ENCODE results near the gene HOXB3. TPM values are rescaled to one million over a fixed set of nuclear protein-coding genes. Genes with fewer than 3 reads are reported as not detected.
A peak's percentile ranks its signal among the peaks of the same experiment; 100 is the strongest.

Gene HOXB3
- total and polyA plus RNA-seq, 2 of the 13 experiments (the other 11 are each of a cell fraction or from before 2014, with no cell fraction given), result not detected

DNA sequence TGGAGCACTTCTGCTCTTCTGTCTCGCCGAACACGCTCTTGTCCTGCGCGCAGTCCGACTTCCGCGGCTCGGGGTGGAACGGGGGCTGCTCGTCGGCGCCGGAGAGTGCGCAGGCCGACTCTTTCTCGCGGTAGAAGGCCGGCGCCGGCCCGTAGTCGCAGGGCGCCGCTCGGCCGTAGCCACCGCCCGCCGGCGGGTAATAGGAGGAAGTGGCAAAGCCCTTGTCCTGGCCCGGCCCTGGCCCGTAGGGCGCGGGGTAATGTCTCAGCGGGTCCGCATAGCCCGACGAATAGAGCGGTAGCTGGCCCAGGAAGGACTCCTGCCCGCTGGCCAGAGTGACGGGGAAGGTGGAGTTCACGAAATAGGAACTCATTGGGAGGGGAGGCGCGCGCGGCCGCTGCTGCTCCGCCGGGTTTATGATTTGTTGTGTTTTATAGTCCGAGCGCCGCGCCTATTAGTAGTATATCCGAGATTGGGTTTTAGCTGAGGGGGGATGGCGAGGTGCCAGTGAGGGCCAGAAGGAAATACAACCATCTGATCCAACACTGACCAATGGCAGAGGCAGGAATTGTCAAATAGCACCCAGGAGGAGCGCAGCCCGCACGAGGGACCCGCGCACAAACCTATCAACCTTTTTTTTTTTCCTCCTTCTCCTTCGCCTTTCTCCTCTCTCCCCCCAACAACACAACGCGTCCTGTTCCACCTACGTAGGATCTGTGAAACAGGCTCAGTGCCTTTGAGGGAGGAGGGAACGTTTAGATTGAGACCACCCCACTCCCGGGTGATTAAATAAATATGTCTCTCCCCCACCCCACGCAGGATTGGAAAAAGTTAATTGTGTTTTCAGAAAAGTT, 8.0 kb upstream of the HOXB3 start:
- FAIRE-seq (no peak), DNase-seq (ENCODE audit: low spot score) (no peak), ATAC-seq (0 out of 3 replicates have a peak, but pooled peaks have one; percentile 5)
- no TSS peak for BruUV-seq (replicated peaks)
- H4K20me1 ChIP-seq (ENCODE audit: insufficient read depth, low read length), result peaks cover under 1% of the 10 kb centered on the region; the same call in 1 of the 2 replicates
- POLR2A ChIA-PET, result no interaction called here
- H3K9ac ChIP-seq (ENCODE audit: insufficient read depth, low read depth, low read length), result no peak overlapping the region
- in situ Hi-C loops (cut with HindIII; ENCODE audit: extremely low pct_ligation_motif_present, low pct_unique_long_range_greater_than_20kb) (loop anchor here (5.0 kb wide), 1 partner anchor 446 kb away; no protein-coding TSS in a partner anchor), intact Hi-C loops (cut with micrococcal nuclease; ENCODE audit: unreplicated experiment) (no loop called here)
- H3K9me3 ChIP-seq (ENCODE audit: low read length), result no peaks in the 10 kb centered on the region
- H3K27ac ChIP-seq (ENCODE audit: extremely low read length, insufficient read depth, low read length), result no peak overlapping the region
- no peaks in the 10 kb centered on the region for H3K79me2 ChIP-seq (ENCODE audit: insufficient read depth, low read length)
- WGBS (ENCODE audit: low lambda C conversion rate), result 10% methylated on average over 44 of the region's 68 CpGs
- peaks cover 52 to 96% of the 10 kb centered on the region in 2 experiments for H3K27me3 ChIP-seq (ENCODE audit: control insufficient read depth in 1 of 2, insufficient read depth in 2 of 2, low read length in 2 of 2)
- H3K4me2 ChIP-seq (ENCODE audit: low read depth, low read length), result peak overlapping the region; percentile 29; the same call in 1 of the 2 replicates
- peaks cover 17% of the 10 kb centered on the region; the same call in 1 of the 2 replicates for H3K4me1 ChIP-seq (ENCODE audit: insufficient read depth, low read length)
- no peaks in the 10 kb centered on the region for H3K36me3 ChIP-seq (replicated peaks in 1 of 2; ENCODE audit: control insufficient read depth in 1 of 2, insufficient read depth in 2 of 2, low read length in 2 of 2)
- H3K4me3 ChIP-seq (replicated peaks in 1 of 3; ENCODE audit: insufficient read depth in 1 of 3, low read depth in 2 of 3, low read length in 3 of 3), result no peak overlapping the region; a peak in 1 of 6 replicates
- CTCF ChIA-PET (ENCODE audit: low intra/inter-chr PET ratio, low total read pairs), result no interaction called here
- no peak overlapping the region for H2AFZ ChIP-seq (ENCODE audit: low read length)
- TF ChIP-seq, protein P1, sequence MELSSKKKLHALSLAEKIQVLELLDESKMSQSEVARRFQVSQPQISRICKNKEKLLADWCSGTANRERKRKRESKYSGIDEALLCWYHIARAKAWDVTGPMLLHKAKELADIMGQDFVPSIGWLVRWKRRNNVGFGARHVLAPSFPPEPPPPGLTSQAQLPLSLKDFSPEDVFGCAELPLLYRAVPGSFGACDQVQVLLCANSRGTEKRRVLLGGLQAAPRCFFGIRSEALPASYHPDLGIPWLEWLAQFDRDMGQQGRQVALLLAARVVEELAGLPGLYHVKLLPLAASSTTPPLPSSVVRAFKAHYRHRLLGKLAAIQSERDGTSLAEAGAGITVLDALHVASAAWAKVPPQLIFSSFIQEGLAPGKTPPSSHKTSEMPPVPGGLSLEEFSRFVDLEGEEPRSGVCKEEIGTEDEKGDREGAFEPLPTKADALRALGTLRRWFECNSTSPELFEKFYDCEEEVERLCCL (CRISPR knock-in tag; IDR thresholded peaks at IDR 0.05; ENCODE audit: borderline replicate concordance), result no peak
- TF ChIP-seq HNRNPLL (IDR thresholded peaks at IDR 0.05; ENCODE audit: low read depth, low read length, poor library complexity, severe bottlenecking) (peak; percentile 68), SALL2 (CRISPR knock-in tag; IDR thresholded peaks at IDR 0.05) (no peak), ZNF547 (CRISPR knock-in tag; IDR thresholded peaks at IDR 0.05) (no peak), ZNF337 (CRISPR knock-in tag; IDR thresholded peaks at IDR 0.05; ENCODE audit: borderline replicate concordance, low read depth) (no peak), RORA (CRISPR knock-in tag; IDR thresholded peaks at IDR 0.05) (no peak), ZNF672 (CRISPR knock-in tag; IDR thresholded peaks at IDR 0.05) (no peak), EZH2 (conservative IDR thresholded peaks at IDR 0.05; ENCODE audit: low read depth, low read length) (peak; percentile 87), ZFP41 (CRISPR knock-in tag; IDR thresholded peaks at IDR 0.05; ENCODE audit: borderline replicate concordance) (no peak)
- TF ChIP-seq, protein P2, sequence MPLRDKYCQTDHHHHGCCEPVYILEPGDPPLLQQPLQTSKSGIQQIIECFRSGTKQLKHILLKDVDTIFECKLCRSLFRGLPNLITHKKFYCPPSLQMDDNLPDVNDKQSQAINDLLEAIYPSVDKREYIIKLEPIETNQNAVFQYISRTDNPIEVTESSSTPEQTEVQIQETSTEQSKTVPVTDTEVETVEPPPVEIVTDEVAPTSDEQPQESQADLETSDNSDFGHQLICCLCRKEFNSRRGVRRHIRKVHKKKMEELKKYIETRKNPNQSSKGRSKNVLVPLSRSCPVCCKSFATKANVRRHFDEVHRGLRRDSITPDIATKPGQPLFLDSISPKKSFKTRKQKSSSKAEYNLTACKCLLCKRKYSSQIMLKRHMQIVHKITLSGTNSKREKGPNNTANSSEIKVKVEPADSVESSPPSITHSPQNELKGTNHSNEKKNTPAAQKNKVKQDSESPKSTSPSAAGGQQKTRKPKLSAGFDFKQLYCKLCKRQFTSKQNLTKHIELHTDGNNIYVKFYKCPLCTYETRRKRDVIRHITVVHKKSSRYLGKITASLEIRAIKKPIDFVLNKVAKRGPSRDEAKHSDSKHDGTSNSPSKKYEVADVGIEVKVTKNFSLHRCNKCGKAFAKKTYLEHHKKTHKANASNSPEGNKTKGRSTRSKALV (CRISPR knock-in tag; IDR thresholded peaks at IDR 0.05), result peak; percentile 84; the same call in 1 of the 2 replicates
- TF ChIP-seq, protein P3, sequence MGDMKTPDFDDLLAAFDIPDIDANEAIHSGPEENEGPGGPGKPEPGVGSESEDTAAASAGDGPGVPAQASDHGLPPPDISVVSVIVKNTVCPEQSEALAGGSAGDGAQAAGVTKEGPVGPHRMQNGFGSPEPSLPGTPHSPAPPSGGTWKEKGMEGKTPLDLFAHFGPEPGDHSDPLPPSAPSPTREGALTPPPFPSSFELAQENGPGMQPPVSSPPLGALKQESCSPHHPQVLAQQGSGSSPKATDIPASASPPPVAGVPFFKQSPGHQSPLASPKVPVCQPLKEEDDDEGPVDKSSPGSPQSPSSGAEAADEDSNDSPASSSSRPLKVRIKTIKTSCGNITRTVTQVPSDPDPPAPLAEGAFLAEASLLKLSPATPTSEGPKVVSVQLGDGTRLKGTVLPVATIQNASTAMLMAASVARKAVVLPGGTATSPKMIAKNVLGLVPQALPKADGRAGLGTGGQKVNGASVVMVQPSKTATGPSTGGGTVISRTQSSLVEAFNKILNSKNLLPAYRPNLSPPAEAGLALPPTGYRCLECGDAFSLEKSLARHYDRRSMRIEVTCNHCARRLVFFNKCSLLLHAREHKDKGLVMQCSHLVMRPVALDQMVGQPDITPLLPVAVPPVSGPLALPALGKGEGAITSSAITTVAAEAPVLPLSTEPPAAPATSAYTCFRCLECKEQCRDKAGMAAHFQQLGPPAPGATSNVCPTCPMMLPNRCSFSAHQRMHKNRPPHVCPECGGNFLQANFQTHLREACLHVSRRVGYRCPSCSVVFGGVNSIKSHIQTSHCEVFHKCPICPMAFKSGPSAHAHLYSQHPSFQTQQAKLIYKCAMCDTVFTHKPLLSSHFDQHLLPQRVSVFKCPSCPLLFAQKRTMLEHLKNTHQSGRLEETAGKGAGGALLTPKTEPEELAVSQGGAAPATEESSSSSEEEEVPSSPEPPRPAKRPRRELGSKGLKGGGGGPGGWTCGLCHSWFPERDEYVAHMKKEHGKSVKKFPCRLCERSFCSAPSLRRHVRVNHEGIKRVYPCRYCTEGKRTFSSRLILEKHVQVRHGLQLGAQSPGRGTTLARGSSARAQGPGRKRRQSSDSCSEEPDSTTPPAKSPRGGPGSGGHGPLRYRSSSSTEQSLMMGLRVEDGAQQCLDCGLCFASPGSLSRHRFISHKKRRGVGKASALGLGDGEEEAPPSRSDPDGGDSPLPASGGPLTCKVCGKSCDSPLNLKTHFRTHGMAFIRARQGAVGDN (CRISPR knock-in tag; IDR thresholded peaks at IDR 0.05), result 0 out of 2 replicates have a peak, but pooled peaks have one; percentile 11
